Raji (cell line): ENCODE data around the gene PARP14.

ENCODE experiments used
- POLR2A ChIP-seq: IDR thresholded peaks from 2 replicates; pipeline ENCODE4 v1.6.1; 2011; ENCODE audit warnings: low read depth, low read length, control low read depth; ENCODE audit not compliant: insufficient read depth

Gene PARP14, protein sequence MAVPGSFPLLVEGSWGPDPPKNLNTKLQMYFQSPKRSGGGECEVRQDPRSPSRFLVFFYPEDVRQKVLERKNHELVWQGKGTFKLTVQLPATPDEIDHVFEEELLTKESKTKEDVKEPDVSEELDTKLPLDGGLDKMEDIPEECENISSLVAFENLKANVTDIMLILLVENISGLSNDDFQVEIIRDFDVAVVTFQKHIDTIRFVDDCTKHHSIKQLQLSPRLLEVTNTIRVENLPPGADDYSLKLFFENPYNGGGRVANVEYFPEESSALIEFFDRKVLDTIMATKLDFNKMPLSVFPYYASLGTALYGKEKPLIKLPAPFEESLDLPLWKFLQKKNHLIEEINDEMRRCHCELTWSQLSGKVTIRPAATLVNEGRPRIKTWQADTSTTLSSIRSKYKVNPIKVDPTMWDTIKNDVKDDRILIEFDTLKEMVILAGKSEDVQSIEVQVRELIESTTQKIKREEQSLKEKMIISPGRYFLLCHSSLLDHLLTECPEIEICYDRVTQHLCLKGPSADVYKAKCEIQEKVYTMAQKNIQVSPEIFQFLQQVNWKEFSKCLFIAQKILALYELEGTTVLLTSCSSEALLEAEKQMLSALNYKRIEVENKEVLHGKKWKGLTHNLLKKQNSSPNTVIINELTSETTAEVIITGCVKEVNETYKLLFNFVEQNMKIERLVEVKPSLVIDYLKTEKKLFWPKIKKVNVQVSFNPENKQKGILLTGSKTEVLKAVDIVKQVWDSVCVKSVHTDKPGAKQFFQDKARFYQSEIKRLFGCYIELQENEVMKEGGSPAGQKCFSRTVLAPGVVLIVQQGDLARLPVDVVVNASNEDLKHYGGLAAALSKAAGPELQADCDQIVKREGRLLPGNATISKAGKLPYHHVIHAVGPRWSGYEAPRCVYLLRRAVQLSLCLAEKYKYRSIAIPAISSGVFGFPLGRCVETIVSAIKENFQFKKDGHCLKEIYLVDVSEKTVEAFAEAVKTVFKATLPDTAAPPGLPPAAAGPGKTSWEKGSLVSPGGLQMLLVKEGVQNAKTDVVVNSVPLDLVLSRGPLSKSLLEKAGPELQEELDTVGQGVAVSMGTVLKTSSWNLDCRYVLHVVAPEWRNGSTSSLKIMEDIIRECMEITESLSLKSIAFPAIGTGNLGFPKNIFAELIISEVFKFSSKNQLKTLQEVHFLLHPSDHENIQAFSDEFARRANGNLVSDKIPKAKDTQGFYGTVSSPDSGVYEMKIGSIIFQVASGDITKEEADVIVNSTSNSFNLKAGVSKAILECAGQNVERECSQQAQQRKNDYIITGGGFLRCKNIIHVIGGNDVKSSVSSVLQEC (N-terminal part only)

DNA sequence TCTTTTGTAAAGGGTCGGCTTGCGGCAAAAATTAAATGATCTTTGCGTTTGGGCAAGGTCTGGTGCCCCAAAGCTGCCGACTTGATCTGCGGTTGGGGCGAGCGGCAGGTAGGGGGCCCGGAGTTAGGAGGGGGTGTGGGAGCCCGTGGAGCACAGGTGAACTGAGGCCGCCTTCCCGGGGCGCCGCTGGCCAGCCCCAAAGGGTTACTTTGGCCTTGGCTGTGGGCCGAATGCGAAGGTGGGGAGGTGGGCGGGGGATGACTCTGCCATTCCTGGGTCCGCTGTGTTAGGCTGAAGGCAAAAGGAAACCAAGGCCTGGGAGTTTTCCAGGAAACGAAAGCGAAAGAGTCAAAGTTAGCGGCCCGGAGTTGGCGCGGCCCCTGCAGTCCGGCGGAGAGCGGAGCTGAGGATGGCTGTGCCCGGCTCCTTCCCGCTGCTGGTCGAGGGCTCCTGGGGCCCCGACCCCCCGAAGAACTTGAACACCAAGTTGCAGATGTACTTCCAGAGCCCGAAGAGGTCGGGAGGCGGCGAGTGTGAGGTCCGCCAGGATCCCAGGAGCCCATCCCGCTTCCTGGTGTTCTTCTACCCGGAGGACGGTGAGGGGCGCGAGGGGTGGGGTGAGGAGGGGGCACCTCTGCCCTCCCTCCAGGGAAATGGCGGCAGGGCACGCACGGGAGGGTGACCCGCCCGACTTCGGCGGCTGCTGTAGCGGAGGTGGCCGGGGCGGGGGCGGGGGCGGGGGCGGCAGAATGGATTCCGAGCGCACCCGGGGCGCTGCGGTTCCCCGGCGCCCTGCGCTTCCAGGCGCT, at the start of gene PARP14:
Gene PARP14 (plus strand): TSS at position 365 of the 809 bp plus-strand sequence. CDS start 45 bp downstream, at position 410.
- no peak for TF ChIP-seq POLR2A

DNA sequence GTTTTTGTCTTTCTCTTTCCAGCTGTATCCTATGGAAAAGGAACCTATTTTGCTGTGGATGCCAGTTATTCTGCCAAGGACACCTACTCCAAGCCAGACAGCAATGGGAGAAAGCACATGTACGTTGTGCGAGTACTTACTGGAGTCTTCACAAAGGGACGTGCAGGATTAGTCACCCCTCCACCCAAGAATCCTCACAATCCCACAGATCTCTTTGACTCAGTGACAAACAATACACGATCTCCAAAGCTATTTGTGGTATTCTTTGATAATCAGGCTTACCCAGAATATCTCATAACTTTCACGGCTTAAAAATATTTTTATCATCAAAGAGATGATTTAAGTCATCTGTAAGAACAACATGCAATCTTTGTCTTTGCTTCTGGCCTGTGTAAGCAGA, 44.9 kb upstream of the PARP14 start:
- TF ChIP-seq POLR2A = no peak

DNA sequence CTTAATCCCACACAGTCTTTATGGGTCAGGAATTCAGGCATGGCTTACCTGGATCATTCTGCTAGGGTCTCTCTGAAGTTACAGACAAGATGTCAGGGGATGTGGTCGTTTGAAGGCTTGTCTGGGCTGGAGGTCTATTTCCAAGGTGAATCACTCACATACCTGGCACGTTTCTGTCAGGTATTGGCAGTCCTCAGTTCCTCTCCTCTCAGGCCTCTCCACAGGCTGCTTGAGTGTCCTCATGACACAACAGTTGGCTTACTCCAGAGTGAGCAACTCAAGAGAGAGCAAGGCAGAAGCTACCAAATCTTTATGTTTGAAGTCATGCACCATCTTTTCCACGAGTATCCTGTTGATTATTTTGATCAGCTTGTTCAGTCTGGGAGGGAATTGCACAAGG, 43.9 kb upstream of the PARP14 start:
- TF ChIP-seq POLR2A = no peak

DNA sequence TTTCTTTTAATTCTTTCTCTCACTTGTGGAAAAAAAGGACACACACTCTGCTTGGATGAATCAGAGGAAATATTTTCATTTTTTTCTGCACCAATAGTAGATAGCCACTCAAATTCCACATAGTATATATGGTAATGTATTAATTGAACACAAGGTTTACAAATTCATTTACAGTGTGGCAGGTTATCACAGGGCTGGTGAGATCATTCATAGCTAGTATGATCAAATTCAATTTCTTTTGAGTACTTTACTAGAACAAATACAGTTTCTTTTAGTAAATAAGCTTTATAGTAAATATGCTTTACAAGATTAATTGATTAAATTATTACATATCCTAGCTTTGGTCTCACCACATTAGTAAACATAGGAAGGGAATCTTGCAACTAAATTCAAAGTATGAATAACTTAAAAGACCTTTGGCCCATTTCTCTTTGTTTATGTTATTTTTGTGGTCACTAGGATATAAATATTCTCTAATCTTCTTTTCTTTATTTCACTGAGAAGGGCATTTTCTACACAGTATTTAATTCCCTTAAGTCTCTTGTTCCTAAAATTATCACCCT, 40.1 kb upstream of the PARP14 start:
- TF ChIP-seq POLR2A = no peak

DNA sequence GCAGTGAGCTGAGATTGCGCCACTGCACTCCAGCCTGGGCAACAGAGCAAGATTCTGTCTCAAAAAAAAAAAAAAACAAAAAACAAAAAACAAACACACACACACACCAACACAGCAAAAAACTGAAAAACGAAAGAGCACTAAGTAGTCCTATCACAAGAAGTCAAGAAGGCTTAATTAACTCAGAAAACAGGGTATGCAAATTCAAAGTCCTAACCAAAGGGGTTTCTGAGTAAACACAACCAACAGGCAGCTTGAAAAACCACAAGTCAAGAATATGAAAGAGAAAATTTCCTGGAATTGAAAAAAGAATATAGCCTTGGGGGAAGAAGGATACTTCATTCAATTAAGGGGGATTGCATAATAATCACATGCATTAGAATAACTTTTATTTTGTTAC, 37.7 kb upstream of the PARP14 start:
- TF ChIP-seq POLR2A = no peak

DNA sequence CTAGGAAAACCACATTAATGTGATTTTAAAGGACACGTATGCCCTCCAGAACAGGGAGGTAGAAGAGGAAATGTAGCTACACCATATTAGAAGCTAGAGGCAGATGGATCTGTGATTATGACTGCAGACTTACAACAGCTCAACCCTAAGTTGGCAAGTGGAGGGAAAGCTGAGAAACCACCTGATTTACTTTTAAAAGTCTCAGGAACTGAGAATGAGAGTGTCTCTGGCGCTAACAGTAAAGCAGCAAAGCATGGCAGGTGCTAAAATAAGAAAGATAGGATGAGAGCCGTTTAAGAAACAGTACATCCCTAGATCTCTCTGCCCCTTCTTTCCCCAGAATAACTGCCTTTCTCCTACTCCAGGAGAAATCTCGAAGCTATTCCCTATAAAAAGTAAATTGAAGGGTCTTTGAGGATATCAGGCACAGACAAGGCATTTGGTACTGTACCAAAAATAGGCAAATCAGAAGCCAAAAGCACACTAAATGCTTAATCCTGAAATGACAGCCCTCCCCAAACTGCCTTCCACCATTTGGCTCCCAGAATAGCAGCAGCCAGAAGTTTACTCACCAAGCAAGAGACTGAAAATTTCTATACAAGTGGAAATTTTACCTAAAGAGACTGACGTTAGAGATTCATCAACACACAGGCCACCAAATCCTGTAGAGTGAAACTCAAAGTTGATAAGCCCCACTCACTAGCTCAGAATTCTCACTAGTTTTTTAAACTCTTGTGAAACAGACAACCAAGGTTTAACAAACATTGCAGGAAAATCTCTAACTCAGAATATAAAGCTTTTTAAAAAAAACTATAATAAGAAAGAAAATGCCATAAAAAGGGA, 34.3 kb upstream of the PARP14 start:
- no peak for TF ChIP-seq POLR2A

DNA sequence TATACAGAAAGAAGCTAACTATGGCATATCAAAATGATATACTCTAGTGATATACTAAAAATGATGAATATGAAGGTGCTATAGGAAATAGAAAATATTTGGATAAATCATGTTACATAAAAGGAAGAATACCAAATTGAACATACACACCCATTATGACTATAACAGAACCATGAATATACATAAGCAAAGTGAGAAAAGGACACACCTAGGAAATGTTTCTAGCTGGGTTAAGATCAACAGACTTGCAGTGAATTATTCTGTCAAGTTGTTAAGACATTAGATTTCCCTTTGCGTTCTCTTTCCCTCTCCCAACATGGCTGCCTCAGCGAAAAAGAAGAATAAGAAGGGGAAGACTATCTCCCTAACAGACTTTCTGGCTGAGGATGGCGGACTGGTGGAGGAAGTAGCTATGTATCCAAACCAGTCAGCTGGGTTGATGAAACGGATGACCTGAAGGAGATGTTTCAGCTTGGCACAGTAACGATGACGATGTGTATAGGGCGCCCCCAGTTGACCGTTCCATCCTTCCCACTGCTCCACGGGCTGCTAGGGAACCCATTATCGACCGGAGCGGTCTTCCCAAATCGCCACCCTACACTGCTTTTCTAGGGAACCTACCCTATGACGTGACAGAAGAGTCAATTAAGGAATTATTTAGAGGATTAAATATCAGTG, 20.2 kb upstream of the PARP14 start:
- TF ChIP-seq POLR2A = no peak

DNA sequence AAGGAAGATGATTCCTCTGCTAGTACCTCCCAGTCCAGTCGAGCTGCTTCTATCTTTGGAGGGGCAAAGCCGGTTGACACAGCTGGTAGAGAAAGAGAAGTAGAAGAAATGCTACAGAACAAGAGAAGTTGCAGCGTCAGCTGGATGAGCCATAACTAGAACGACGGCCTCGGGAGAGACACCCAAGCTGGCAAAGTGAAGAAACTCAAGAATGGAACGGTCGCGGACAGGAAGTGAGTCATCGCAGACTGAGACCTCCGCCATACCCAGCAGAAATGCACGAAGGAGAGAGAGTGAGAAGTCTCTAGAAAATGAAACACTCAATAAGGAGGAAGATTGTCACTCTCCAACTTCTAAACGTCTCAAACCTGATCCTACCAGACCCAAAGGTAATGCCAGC, 19.0 kb upstream of the PARP14 start:
- no peak for TF ChIP-seq POLR2A

DNA sequence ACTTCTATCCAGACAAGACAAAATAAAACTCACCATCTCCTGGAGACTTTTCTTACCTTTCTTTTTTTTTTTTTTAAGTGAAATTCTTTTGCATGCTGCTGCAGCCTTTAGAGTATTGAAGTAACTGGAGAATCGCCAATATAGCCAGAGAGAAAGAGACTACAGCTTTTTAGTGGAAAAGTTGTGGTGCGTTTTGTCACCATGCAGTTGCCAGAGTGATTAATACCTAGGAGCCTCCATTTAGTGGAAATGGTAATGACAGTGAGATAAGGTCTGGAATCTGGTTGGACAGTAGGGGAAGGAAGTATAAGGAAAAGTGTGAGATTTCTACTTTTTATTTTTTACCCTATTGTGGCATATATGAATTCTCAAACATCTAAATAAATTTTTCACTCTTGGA, 18.1 kb upstream of the PARP14 start:
- TF ChIP-seq POLR2A = no peak

DNA sequence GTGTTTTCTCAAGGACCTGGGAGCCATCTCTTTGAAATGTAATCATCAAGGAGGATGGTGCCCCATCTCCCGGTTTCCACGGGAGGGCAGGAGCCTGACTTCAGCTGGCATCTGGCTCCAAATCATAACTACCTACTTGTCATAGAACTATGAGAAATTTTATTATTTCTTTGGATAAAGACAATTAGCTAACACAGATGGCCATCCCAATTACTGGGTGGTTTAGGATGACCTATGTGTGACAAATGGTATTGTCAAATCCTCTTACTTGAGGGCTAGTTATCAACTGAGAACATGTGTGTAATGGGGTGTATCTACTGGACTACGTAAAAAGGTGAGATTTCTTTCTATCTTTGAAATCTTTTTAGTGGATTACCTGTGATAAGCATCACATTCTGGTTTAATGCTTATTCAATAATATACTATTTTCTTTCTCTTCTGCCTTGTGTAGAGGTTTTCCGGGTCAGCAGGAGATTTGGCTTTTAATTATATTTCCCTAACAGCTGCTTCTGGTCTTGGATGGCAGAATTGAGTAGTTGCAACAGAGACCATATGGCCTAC, 15.3 kb upstream of the PARP14 start:
- no peak for TF ChIP-seq POLR2A

DNA sequence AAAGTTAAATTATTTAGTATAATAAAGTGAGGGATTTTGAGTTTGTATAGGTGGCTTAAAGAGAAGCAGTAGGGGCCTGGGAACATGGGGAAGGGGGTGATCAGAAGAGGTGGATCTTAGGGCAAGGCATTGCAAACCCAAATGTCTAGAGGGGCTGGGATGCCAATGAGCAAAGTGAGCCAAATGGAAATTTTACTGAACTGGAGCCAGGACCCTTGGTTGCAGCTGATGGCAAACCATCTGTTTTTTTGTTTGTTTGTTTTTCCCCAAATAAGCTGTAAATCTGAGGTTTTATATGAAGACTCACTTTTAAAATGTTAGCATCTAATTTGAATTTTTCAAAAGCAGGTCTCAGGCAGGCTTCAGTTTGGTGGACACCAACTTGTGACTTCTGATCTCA, 14.8 kb upstream of the PARP14 start:
- TF ChIP-seq POLR2A = no peak
